ENCODE data around the gene DIDO1.

DNA sequence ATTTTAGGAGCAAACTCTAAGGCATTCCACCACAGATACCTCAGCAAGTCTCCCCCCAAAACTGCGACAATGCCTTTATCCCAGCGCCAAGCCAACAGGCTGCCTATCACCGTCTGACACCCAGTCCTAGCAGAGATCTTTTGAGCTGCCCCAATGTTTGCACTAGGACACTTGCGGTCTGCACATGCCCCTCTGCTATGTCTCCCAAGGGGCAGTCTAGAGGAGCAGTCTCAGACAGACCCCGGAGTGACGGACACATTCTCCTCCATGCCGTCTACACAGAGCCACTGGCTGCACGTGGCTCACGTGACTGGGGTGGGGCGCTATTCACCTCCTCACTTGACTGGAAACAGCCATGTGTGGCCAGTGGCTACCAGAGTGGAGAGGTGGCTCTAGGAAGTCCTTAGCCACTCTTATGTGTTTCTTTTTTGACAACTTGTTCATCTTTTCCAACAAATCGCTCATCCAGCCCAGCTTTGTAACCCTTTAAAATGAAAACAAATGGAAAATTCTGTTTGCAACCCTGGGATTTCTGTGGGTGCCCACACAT lies 16.0 kb downstream of the DIDO1 start:
- TF ChIP-seq, protein P1, sequence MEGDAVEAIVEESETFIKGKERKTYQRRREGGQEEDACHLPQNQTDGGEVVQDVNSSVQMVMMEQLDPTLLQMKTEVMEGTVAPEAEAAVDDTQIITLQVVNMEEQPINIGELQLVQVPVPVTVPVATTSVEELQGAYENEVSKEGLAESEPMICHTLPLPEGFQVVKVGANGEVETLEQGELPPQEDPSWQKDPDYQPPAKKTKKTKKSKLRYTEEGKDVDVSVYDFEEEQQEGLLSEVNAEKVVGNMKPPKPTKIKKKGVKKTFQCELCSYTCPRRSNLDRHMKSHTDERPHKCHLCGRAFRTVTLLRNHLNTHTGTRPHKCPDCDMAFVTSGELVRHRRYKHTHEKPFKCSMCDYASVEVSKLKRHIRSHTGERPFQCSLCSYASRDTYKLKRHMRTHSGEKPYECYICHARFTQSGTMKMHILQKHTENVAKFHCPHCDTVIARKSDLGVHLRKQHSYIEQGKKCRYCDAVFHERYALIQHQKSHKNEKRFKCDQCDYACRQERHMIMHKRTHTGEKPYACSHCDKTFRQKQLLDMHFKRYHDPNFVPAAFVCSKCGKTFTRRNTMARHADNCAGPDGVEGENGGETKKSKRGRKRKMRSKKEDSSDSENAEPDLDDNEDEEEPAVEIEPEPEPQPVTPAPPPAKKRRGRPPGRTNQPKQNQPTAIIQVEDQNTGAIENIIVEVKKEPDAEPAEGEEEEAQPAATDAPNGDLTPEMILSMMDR (IDR thresholded peaks at IDR 0.05) = no peak
- no peak for TF ChIP-seq ZFX (IDR thresholded peaks at IDR 0.05; ENCODE audit: borderline replicate concordance)
